DND-41 (cell line): ENCODE data around the gene CNNM2.

ENCODE experiments used
- ATAC-seq: fragments of 200-7000 bp; cut with Tn5 transposase; 3 replicates; pipeline ENCODE4 v1.9.1; 2021; ENCODE audit warnings: low read depth; ENCODE audit not compliant: insufficient read depth
- DNase-seq: peaks from one replicate; pipeline ENCODE4 v3.0.0-alpha.2; 2020
- H2AFZ ChIP-seq: 2 replicates; pipeline ENCODE4 v1.6.0; 2012; ENCODE audit warnings: low read depth, low read length
- H3K27ac ChIP-seq: 2 replicates; pipeline ENCODE4 v1.5.1; 2012; ENCODE audit warnings: low read length, inconsistent platforms
- H3K27me3 ChIP-seq: fragments of 200-600 bp; sonication (generic); 2 replicates; pipeline ENCODE4 v1.6.0; 2012; ENCODE audit warnings: low read length, mild to moderate bottlenecking, inconsistent platforms; ENCODE audit not compliant: insufficient read depth, poor library complexity
- H3K36me3 ChIP-seq: 2 replicates; pipeline ENCODE4 v1.5.1; 2012; ENCODE audit warnings: low read length, inconsistent platforms; ENCODE audit not compliant: insufficient read depth
- H3K4me1 ChIP-seq: 2 replicates; pipeline ENCODE4 v1.5.1; 2012; ENCODE audit warnings: mild to moderate bottlenecking, low read length; ENCODE audit not compliant: insufficient read depth
- H3K4me2 ChIP-seq: 2 replicates; pipeline ENCODE4 v1.6.0; 2012; ENCODE audit warnings: mild to moderate bottlenecking, moderate library complexity, low read length, inconsistent platforms; ENCODE audit not compliant: insufficient read depth
- H3K4me3 ChIP-seq, 2 experiments: fragments of 200-600 bp in 1 of 2; shearing (Covaris generic) in 1 of 2; 2 replicates each; pipeline ENCODE4 v1.5.1; 2012 to 2016; ENCODE audit warnings: inconsistent platforms in 2 of 2, low read length in 2 of 2, mild to moderate bottlenecking in 2 of 2, low read depth in 1 of 2, moderate library complexity in 1 of 2
- H3K79me2 ChIP-seq: 2 replicates; pipeline ENCODE4 v1.6.0; 2012; ENCODE audit warnings: low read length, inconsistent platforms; ENCODE audit not compliant: insufficient read depth
- H3K9ac ChIP-seq: 2 replicates; pipeline ENCODE4 v1.6.0; 2012; ENCODE audit warnings: low read depth, mild to moderate bottlenecking, inconsistent platforms, low read length, moderate library complexity
- H3K9me3 ChIP-seq: 2 replicates; pipeline ENCODE4 v1.5.1; 2012; ENCODE audit warnings: low read length, moderate library complexity, mild to moderate bottlenecking, inconsistent platforms; ENCODE audit not compliant: insufficient read depth, severe bottlenecking
- H4K20me1 ChIP-seq: 2 replicates; pipeline ENCODE4 v1.6.0; 2012; ENCODE audit warnings: low read length; ENCODE audit not compliant: insufficient read depth
- CTCF ChIP-seq: IDR thresholded peaks from 2 replicates; pipeline ENCODE4 v1.5.1; 2012; ENCODE audit warnings: borderline replicate concordance, low read length, moderate library complexity, mild to moderate bottlenecking; ENCODE audit not compliant: poor library complexity, severe bottlenecking; ENCODE audit errors: extremely low read depth
- EZH2 ChIP-seq: IDR thresholded peaks from 3 replicates; pipeline ENCODE4 v1.6.1; 2012; ENCODE audit warnings: borderline replicate concordance, low read depth, mild to moderate bottlenecking, moderate library complexity, low read length, inconsistent platforms; ENCODE audit not compliant: severe bottlenecking

The CNNM2 gene

GRCh38 chr10:102988404-102989314, 70.6 kb downstream of the CNNM2 start:
- Histone ChIP-seq H3K4me1 (no peaks in the 10 kb centered on the region), H3K9ac (no peak overlapping the region), H3K4me3 (no peak overlapping the region), H3K4me2 (no peak overlapping the region), H4K20me1 (no peaks in the 10 kb centered on the region), H3K27ac (no peak overlapping the region), H3K79me2 (no peaks in the 10 kb centered on the region), H3K9me3 (no peaks in the 10 kb centered on the region), H2AFZ (no peak overlapping the region), H3K27me3 (no peaks in the 10 kb centered on the region), H3K36me3 (no peaks in the 10 kb centered on the region)
- ATAC-seq (no peak), DNase-seq (no peak)
- no peak for TF ChIP-seq EZH2
- TF ChIP-seq CTCF: no peak

- no peaks in the 10 kb centered on the region for H3K4me1 ChIP-seq
- DNase-seq (no peak), ATAC-seq (peak; percentile 29; the same call in 1 of the 3 replicates)
- no peak overlapping the region for H3K4me2 ChIP-seq
- H3K9ac ChIP-seq: no peak overlapping the region
- H3K27me3 ChIP-seq: no peaks in the 10 kb centered on the region
- no peaks in the 10 kb centered on the region for H3K36me3 ChIP-seq
- H2AFZ ChIP-seq: no peak overlapping the region
- H4K20me1 ChIP-seq: no peaks in the 10 kb centered on the region
- no peaks in the 10 kb centered on the region for H3K79me2 ChIP-seq
- no peak for TF ChIP-seq EZH2
- TF ChIP-seq CTCF: no peak
- no peak overlapping the region for H3K27ac ChIP-seq
- H3K4me3 ChIP-seq: no peak overlapping the region
- no peaks in the 10 kb centered on the region for H3K9me3 ChIP-seq
These were observed 76.6 kb downstream of the CNNM2 start for GRCh38 chr10:102994531-102995295.

GRCh38 chr10:102996876-102997275, 78.8 kb downstream of the CNNM2 start:
- Histone ChIP-seq H4K20me1 (no peaks in the 10 kb centered on the region), H2AFZ (no peak overlapping the region), H3K9me3 (no peaks in the 10 kb centered on the region), H3K36me3 (no peaks in the 10 kb centered on the region), H3K27me3 (no peaks in the 10 kb centered on the region), H3K9ac (no peak overlapping the region), H3K4me3 (no peak overlapping the region), H3K4me2 (no peak overlapping the region), H3K4me1 (no peaks in the 10 kb centered on the region), H3K27ac (no peak overlapping the region), H3K79me2 (no peaks in the 10 kb centered on the region)
- TF ChIP-seq CTCF (no peak), EZH2 (no peak)
- no peak for ATAC-seq
- no peak for DNase-seq
